DOHH2 (cell line): Measurements from ENCODE around the gene LCN15.

Experiments
- CTCF ChIP-seq: fragments of 200-600 bp; sonication (generic); IDR thresholded peaks from one replicate; pipeline ENCODE4 v1.5.1; 2014; ENCODE audit warnings: antibody characterized with exemption, mild to moderate bottlenecking, low read depth, low read length; ENCODE audit not compliant: poor library complexity, severe bottlenecking
- EZH2phosphoT487 ChIP-seq: fragments of 200-600 bp; sonication (generic); IDR thresholded peaks from 2 replicates; pipeline ENCODE4 v1.6.1; 2017; ENCODE audit warnings: borderline replicate concordance, mild to moderate bottlenecking, antibody characterized with exemption, low read length, moderate library complexity, mixed read lengths

GRCh38 chr9:136742591-136743391 lies 21.5 kb downstream of the LCN15 start, which contains the start of gene LCN10:
- TF ChIP-seq CTCF (no peak), EZH2phosphoT487 (no peak)
